PC-9 (cell line): ENCODE data around the gene ZDHHC7.

Source experiments
- EZH2 ChIP-seq: fragments of 200-600 bp; sonication (generic); IDR thresholded peaks from 2 replicates; pipeline ENCODE4 v1.8.0; 2017; ENCODE audit warnings: antibody characterized with exemption, low read depth
- TF ChIP-seq, protein P1 (sequence below): fragments of 200-600 bp; sonication (generic); conservative IDR thresholded peaks from 2 replicates; pipeline ENCODE4 v1.6.1; 2017; ENCODE audit warnings: mixed run types, antibody characterized with exemption, mild to moderate bottlenecking, moderate library complexity

DNA sequence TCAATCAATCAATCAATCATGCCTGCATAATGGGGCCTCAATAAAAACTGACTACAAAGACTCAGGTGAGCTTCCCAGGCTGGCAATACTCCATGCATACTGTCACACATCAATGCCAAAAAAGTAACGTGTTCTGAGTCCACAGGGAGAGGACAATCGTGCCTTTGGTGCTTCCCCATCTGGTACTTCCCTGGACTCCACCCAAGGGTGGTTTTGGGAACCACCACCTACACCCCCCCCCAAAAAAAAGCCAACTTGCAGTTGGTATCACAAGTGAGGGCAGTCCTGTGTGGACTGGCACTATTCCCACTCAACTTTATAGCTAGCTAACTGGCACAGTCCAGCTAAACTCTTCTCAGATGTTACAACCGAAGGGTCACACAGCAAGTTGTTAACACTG lies 3.1 kb downstream of the ZDHHC7 start:
- TF ChIP-seq, protein P1, sequence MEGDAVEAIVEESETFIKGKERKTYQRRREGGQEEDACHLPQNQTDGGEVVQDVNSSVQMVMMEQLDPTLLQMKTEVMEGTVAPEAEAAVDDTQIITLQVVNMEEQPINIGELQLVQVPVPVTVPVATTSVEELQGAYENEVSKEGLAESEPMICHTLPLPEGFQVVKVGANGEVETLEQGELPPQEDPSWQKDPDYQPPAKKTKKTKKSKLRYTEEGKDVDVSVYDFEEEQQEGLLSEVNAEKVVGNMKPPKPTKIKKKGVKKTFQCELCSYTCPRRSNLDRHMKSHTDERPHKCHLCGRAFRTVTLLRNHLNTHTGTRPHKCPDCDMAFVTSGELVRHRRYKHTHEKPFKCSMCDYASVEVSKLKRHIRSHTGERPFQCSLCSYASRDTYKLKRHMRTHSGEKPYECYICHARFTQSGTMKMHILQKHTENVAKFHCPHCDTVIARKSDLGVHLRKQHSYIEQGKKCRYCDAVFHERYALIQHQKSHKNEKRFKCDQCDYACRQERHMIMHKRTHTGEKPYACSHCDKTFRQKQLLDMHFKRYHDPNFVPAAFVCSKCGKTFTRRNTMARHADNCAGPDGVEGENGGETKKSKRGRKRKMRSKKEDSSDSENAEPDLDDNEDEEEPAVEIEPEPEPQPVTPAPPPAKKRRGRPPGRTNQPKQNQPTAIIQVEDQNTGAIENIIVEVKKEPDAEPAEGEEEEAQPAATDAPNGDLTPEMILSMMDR = no peak
- TF ChIP-seq EZH2 = no peak
